Sciatic nerve (tissue), 2 donors: Measurements from ENCODE around the gene L3MBTL3. TPM values are rescaled to one million over a fixed set of nuclear protein-coding genes. Genes with fewer than 3 reads are reported as not detected.
A peak's percentile ranks its signal among the peaks of the same experiment; 100 is the strongest.

Experiments
- ATAC-seq: fragments of 200-7000 bp; cut with Tn5 transposase; one replicate; pipeline ENCODE4 v1.9.1; 2020; ENCODE audit warnings: mild to moderate bottlenecking, moderate library complexity
- DNase-seq: peaks from one replicate; pipeline ENCODE4 v3.0.0-alpha.2; 2020; ENCODE audit warnings: low spot score
- intact Hi-C: fragments of 100-400 bp; cut with DNase I; formaldehyde crosslinking; loops from one replicate; pipeline ENCODE4 v1.14.2; 2022
- total RNA-seq: library from RNA; stranded (reverse); fragmentation: NEBNext Ultra II Directional; extraction: Animal tissue kit (Norgen Biotek cat#: 25700); gene quantifications from one replicate; pipeline ENCODE4 v1.2.1, GENCODE V29; 2021
- donor health status: DM: no; HTN: no; CAD: no.
- donor health status: DM: no; HTN: no; CAD: no.

The L3MBTL3 gene
- total RNA-seq, 1 donor from 2014 or later, result 24.2 TPM

- DNase-seq, result peak; percentile 72
- peak; percentile 60 for ATAC-seq
- intact Hi-C loops, result loop anchor here (10.0 kb wide), 1 partner anchor 425 kb away; no protein-coding TSS in a partner anchor
These were observed 1.9 kb downstream of the L3MBTL3 start for GRCh38 chr6:130020073-130020906.

GRCh38 chr6:130020907-130021629 is 2.7 kb downstream of the L3MBTL3 start:
- DNase-seq, result peak; percentile 88
- intact Hi-C loops, result loop anchor here (10.0 kb wide), 1 partner anchor 426 kb away; no protein-coding TSS in a partner anchor
- ATAC-seq, result peak; percentile 92

- intact Hi-C loops, result loop anchor here (10.0 kb wide), 1 partner anchor 432 kb away; no protein-coding TSS in a partner anchor
- ATAC-seq, result no peak
- no peak for DNase-seq
These were observed 8.5 kb downstream of the L3MBTL3 start for GRCh38 chr6:130026859-130027258.

GRCh38 chr6:130027948-130028347 is 9.6 kb downstream of the L3MBTL3 start:
- ATAC-seq (no peak), DNase-seq (no peak)
- intact Hi-C loops, result loop anchor here (10.0 kb wide), 1 partner anchor 433 kb away; no protein-coding TSS in a partner anchor

GRCh38 chr6:130029163-130029562 is 10.8 kb downstream of the L3MBTL3 start:
- DNase-seq (no peak), ATAC-seq (no peak)
- intact Hi-C loops, result loop anchor here (10.0 kb wide), 1 partner anchor 434 kb away; no protein-coding TSS in a partner anchor

- ATAC-seq (no peak), DNase-seq (no peak)
- intact Hi-C loops, result no loop called here
These were observed 14.5 kb downstream of the L3MBTL3 start for GRCh38 chr6:130032758-130033340.

GRCh38 chr6:130033949-130034348 is 15.6 kb downstream of the L3MBTL3 start:
- DNase-seq (no peak), ATAC-seq (no peak)
- intact Hi-C loops, result no loop called here

GRCh38 chr6:130034378-130035146 is 16.2 kb downstream of the L3MBTL3 start:
- ATAC-seq (no peak), DNase-seq (no peak)
- intact Hi-C loops, result no loop called here

- intact Hi-C loops, result no loop called here
- ATAC-seq (no peak), DNase-seq (no peak)
These were observed 16.8 kb downstream of the L3MBTL3 start for GRCh38 chr6:130035211-130035610.

GRCh38 chr6:130037207-130037811 is 18.9 kb downstream of the L3MBTL3 start:
- intact Hi-C loops, result no loop called here
- no peak for ATAC-seq

GRCh38 chr6:130041594-130041993 is 23.2 kb downstream of the L3MBTL3 start:
- ATAC-seq (no peak), DNase-seq (no peak)
- intact Hi-C loops, result no loop called here

More at GRCh38 chr6:130037207-130037811, 18.9 kb downstream of the L3MBTL3 start:
- no peak for DNase-seq

- no peak for ATAC-seq
- no peak for DNase-seq
- intact Hi-C loops, result no loop called here
These were observed 25.0 kb downstream of the L3MBTL3 start for GRCh38 chr6:130043344-130043743.

- ATAC-seq (no peak), DNase-seq (no peak)
- intact Hi-C loops, result no loop called here
These were observed 27.2 kb downstream of the L3MBTL3 start for GRCh38 chr6:130045622-130046021.

GRCh38 chr6:130046671-130047070 is 28.3 kb downstream of the L3MBTL3 start:
- no peak for ATAC-seq

GRCh38 chr6:130047088-130047995 is 29.0 kb downstream of the L3MBTL3 start:
- DNase-seq (no peak), ATAC-seq (no peak)
- intact Hi-C loops, result no loop called here

More at GRCh38 chr6:130046671-130047070, 28.3 kb downstream of the L3MBTL3 start:
- DNase-seq, result no peak
- intact Hi-C loops, result no loop called here

- no peak for ATAC-seq
- no peak for DNase-seq
- intact Hi-C loops, result no loop called here
These were observed 31.8 kb downstream of the L3MBTL3 start for GRCh38 chr6:130050230-130050629.

- DNase-seq (no peak), ATAC-seq (peak; percentile 55)
- intact Hi-C loops, result no loop called here
These were observed 36.3 kb downstream of the L3MBTL3 start for GRCh38 chr6:130054725-130055124.
